ENCODE results near the gene ARHGAP19.

ARHGAP19 gene, protein sequence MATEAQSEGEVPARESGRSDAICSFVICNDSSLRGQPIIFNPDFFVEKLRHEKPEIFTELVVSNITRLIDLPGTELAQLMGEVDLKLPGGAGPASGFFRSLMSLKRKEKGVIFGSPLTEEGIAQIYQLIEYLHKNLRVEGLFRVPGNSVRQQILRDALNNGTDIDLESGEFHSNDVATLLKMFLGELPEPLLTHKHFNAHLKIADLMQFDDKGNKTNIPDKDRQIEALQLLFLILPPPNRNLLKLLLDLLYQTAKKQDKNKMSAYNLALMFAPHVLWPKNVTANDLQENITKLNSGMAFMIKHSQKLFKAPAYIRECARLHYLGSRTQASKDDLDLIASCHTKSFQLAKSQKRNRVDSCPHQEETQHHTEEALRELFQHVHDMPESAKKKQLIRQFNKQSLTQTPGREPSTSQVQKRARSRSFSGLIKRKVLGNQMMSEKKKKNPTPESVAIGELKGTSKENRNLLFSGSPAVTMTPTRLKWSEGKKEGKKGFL

DNA sequence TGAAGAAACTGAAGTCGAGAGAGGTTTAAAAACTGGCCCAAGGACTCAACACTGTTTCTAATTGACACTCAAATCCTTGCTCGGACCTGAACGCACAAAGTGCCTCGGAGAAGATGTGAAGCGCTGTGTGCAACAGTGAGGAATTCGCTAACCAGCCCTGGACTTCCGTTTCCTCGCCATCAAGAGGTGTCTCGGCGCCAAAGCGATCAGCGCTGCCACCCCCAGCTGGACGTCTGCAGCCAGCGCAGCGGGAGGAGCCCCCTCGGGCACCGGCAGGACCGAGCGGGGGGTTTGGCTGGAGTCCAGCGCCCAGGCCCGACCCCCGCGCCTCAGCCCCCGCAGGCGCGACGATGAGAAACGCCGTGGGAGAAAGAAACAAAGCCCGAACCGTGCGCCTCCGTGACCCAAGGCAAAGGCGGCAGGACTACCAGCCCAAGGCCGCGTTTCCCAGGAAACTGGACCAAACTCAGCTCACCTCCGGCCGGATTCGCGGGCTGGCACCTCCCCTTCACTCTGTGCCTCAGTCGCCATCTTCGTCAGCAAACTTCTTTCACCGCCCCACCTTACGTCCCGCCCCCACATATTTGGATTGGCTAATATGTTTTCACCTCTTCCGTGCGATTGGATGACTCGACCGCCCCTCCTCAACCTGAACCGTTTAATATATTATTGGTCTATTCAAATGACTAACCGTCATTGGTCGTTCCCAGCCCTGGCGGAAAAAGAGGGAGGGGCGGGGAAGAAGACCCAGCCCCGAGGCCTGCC is at the start of gene ARHGAP19:
TSS of gene ARHGAP19 (minus strand) at position 541 of the 765 bp plus-strand sequence. CDS start at position 531, 10 bp downstream.
- peak; percentile 77 to 85 for DNase-seq (ENCODE audit: low read depth in 2 of 2)

DNA sequence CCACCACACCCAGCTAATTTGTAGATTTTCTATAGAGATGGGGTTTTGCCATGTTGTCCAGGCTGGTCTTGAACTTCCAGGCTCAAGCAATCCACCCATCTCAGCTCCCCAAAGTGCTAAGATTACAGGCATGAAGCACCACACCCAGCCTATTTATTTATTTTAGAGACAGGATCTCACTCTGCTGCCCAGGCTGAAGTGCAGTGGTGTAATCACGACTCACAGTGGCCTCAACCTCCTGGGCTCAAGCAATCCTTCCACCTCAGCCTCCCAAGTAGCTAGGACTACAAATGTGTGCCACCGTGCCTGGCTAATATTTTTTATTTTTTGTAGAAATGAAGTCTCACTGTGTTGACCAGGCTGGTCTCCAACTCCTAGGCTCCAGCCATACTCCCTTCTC is 49.0 kb upstream of the ARHGAP19 start:
- no peak for DNase-seq (ENCODE audit: low read depth in 2 of 2)

DNA sequence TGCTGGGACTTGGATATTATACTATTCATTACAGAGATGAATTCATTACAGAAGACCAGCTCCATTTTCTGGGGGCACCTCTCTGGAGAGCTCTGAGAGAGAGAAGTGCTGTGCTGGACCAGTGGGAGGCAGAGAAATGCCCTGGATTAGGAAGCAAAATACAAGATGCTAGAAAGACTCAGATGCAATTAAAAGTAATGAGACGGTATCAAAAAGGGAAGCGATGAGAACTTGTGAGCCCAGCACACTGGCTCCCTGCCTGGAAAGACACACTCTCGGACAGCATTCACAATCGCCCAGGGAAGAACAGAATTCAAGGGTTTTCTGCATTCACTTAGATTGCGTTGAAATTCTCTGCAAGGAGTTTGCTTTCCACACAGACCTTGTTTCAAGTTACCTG is 45.6 kb upstream of the ARHGAP19 start:
- no peak for DNase-seq (ENCODE audit: low read depth in 2 of 2)

DNA sequence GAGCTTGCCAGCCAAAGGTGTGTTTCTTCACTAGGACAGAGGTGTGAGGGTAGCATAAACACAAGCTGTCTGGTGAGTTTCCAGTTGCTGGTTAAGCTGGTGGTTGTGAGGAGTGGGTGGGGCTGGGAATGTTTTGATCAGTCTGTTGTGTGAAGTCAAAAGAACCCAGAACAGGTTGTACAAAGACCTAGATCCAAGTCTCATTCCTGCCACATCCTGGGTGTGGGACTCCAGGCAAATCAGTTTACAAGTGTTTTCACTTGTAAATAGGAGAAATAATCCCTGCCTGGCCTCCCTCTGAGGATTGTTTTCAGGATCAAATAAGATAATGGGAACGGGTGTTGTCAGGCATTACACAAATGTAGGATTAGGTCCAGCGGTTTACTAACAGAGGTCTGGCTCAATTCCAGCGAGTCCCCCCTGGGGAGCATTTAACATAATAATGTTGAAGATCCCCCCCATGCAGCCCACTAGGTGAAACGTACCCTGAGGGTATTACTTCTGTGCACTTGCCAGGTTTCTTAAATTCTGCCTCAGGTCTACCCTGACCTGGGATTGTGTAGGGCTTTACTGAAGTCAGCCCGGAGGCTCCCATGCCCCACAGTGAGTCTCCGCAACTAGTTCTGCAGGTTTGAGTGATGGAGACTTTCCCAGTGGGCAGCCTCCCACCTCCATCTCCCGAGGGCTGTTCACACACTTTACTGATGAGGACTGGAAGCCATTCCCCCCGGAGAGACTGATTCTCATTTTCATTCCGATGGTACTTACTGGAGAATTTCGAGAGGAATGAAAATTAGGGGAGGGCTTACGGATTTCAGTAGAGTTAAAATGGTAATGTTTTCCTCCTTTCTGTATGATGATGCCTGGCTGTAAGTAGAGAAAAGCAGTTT is 44.8 kb upstream of the ARHGAP19 start:
- DNase-seq (ENCODE audit: low read depth in 2 of 2) = no peak

DNA sequence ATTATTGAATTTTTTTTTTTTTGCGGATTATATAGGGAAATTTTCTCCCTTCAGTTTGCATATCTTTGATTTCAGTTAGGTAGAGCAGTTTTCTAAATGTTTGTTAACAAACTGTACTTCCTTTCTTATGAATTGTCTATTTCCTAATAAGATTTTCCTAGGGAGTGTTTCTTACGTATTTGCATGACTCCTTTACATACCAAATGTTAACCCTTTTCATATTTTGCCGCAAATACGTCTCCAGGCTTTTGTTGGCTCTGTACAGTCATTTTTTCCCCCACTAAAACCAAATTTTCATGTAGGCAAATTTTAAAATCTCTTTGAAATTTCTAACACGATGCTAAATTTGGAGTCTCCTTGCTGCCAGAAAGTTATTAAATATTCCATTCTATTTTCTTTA is 44.0 kb upstream of the ARHGAP19 start:
- no peak for DNase-seq (ENCODE audit: low read depth in 2 of 2)

DNA sequence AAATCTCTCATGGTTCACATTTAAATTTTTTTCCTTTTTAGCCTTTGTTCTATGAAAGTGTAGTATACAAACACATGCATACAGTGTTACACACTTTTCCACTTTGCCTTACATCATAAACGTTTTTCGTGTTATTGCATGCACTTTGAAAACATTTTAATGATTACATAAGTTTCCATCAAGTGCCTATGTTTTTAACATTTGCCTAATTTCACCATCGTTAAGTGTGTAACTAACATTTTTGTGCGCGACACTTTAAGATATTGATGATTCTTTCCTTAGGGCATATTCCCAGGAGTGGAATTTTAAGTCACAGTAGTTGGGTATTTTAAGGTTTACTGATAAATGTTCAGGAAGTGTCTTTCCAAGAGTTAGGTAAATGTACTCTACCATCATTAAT is 43.6 kb upstream of the ARHGAP19 start:
- no peak for DNase-seq (ENCODE audit: low read depth in 2 of 2)

DNA sequence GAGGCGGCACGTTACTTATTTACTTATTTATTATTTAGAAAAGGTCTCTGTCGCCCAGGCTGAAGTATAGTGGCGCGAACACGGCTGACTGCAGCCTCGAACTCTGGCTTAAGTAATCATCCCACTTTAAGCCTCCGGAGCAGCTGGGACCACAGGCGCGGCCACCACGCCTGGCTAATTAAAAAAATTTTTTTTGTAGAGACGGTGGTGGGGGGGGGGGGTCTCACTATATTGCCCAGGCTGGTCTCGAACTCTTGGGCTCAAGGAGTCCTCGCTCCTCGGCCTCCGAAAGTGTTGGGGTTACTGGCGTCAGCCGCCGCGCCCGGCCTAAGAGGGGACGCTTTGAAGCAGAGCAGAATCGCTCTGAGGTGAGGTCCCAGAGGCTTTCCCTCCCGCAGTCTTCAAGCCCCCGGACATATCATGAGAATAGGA is 42.8 kb upstream of the ARHGAP19 start:
- no peak for DNase-seq (ENCODE audit: low read depth in 2 of 2)

DNA sequence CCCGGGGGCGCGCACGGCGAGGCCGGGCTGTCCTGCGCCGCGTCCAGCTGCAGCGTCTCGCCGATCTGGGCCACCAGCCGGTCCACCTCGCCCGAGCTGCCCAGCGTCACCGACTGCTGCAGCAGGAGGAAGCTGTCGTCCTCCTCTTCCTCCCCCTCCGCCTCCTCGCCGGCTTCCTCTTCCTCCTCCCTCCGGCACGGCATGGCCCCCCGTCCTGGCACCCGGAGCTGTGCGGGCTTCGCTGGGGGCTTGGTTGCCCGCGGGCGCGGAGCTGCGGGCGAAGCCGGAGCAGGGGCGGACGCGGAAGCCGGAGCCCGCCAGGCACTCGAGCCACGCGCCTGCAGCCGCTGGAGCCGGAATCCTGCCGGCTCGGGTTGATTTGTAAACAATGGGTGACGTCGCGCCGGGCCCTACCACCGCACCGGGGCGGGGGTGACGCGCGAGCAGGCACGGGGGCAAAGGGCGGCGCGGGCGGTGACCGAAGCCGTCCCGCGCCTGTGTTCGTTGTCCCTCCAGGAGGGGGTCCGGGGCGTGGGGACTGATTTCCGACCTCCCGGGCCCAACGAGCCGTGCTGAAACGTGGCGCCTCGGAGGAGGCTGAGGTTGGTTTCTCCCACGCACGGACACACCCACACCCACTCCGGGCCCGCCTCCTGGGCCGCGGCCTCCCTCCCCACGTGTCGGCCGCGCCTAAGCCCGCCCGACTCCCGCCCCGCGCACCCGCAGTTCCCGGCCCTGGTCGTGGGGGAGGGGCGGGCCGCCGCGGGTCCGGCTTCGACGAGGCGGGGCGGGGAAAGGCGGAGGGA is 42.1 kb upstream of the ARHGAP19 start, which contains the start of gene FRAT2:
TSS of gene FRAT2 (minus strand) at position 360 of the 806 bp plus-strand sequence. CDS start at position 203, 157 bp downstream.
- peak; percentile 77 to 83 for DNase-seq (ENCODE audit: low read depth in 2 of 2)

DNA sequence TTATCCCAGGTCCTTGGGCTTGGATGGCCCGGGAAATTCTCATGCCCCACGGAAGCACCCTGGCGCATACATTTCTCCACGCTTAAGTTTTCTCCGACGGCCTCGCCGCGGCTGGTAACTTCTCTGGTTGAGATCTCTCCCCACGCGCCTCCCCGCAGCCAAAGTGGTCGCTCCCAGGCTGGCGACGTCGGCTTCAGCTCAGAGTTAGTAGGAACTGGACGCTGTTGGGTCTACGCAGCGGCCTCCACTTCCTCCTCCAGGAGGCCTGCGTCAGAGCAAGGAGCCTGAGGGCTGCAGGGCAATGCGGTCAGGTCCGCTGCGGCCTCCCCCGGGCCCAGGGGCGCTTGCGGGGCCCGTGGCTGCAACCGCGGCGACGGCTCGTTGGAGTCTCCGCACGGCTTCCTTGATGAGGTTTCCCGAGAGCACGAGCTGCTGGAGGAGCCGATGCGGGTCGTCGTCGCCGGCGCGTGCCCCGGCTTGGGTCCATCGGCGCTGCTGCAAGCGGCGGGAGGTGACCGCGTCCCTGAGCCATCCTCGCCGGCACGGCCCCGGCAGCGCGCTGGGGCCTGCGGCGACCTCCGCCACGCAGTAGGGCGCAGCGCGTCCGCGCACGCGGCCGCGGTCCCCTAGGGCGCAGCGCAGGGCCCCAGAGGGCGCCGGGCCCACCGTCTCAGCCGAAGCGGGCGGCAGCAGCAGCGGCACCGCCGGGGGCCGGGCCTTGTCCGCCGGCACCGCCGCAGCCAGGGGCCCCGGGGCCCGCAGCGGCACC is 41.3 kb upstream of the ARHGAP19 start:
- no peak for DNase-seq (ENCODE audit: low read depth in 2 of 2)

DNA sequence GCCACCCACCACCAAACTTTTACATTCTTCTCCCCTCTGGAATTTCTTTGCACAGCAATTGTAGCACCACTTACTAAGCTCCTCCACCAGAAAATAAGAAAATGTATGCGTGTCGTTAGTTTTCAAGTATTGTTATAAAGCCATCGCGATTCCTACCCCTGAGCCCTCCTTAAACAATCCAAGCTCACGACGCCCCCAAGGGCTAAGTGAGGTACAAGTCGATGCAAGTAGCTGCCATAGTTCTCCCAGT is 40.8 kb upstream of the ARHGAP19 start:
- DNase-seq (ENCODE audit: low read depth in 2 of 2) = no peak

DNA sequence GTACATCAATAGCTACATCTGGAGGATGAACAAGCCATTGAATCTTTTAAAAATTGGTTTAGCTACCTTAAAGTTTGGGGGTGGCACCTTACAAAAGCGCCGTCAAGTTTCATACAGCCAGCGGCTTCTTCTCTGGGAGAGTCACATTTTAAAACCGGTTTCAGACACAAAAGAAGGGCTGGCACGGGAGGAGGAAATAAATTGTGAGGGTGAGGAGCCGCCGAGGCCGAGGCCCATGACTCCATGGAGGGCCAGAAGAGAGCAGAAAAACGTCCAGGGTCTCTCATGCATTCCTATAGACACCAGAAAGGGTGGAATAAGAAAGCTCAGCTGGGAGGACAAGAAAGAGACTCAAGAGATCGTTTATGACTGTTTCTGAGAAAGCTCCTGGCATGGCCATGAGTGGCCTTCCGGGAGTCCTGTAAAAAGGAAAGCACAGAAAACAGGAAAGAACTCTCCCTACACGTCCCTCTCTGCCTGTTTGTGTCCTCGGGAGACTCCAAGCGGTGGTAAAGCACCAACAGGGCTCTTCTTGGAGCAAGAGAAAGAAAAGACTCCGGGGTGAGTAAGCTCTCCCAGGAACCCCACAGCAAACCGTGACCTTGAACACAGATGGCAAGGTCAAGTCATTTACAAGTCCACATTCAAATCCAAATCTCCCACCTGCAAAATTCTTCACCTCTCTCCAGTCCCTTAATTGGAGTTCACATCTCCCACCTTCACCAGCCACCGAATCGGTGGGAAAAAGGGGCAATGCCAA is 40.3 kb upstream of the ARHGAP19 start:
- no peak for DNase-seq (ENCODE audit: low read depth in 2 of 2)

DNA sequence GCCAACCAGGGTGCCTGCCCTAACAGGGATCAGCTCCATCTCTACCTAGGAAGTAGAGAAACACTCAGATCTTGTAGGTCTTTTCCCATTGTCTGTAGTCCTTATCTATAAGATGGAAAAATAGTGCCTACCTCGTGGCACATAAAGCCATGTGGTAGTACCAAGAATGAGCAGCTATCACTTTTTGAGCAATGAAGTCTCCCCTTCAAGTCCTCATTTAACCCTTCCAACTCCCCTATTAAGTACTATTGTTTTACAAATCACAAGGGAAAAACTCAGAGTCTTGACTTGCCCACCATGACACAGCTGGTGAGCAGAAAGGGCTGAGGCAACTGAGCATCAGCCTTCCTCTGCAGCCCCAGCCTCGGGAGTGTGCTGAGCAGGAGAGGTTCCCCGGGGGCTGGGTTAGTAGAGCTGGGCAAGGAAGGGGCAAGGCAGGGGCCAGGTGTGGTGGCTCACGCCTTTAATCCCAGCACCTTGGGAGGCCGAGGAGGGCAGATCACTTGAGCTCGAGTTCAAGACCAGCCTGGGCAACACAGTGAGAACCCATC is 38.8 kb upstream of the ARHGAP19 start:
- no peak for DNase-seq (ENCODE audit: low read depth in 2 of 2)

DNA sequence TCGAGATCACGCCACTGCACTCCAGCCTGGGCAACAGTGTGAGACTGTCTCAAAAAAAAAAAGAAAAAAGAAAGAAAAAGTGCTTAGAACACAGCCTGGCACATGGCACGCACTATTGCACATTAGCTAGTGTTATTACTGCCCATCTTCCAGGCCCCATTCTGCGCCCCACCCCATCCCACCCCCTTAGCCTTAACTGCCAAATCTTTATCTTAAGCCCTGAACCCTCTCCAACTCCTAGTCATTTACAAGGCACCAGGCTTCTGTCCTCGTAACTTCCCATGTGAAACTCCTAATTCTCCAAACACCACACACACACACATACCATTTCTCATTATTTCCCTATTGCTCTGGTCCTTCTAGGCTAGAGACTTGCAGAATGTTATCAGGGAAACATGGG is 37.3 kb upstream of the ARHGAP19 start:
- DNase-seq (ENCODE audit: low read depth in 2 of 2) = no peak

DNA sequence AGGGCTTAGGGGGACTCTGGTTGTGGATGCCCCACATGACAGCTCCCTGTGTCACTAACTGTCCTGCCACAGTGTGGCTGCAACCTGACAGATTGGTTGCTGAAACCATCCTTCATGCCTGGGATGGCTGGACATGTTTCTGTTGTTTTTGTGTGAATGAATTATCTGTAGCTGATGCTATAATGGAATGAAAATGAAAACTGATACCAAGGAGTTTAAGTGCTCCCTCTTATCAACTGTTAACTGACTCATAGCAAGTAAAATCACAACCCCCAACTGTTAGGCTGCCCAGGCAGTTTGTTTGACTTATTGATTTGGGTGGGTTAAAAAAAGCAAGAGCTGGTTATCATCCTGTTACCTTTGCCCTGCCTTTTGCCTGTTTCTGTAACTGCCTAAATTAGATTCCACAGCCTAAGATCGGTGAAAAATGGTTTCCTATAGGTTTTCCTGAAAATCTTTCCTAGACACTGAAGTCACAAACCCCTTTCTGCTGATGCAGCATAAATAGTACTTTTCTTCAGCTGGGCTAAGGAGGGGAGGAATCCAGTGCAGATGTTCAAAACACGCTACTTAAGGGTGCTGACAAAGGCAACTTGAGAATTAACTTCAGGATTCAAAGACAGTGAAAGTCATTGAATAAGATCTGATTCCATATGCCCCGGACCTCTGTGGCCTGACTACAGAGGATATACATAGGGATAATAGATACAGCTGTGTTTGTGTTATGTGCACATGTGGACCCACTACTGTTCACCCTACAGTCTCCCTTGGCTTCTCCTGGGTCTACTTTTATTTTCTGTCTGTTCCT is 36.4 kb upstream of the ARHGAP19 start:
- DNase-seq (ENCODE audit: low read depth in 2 of 2) = no peak

DNA sequence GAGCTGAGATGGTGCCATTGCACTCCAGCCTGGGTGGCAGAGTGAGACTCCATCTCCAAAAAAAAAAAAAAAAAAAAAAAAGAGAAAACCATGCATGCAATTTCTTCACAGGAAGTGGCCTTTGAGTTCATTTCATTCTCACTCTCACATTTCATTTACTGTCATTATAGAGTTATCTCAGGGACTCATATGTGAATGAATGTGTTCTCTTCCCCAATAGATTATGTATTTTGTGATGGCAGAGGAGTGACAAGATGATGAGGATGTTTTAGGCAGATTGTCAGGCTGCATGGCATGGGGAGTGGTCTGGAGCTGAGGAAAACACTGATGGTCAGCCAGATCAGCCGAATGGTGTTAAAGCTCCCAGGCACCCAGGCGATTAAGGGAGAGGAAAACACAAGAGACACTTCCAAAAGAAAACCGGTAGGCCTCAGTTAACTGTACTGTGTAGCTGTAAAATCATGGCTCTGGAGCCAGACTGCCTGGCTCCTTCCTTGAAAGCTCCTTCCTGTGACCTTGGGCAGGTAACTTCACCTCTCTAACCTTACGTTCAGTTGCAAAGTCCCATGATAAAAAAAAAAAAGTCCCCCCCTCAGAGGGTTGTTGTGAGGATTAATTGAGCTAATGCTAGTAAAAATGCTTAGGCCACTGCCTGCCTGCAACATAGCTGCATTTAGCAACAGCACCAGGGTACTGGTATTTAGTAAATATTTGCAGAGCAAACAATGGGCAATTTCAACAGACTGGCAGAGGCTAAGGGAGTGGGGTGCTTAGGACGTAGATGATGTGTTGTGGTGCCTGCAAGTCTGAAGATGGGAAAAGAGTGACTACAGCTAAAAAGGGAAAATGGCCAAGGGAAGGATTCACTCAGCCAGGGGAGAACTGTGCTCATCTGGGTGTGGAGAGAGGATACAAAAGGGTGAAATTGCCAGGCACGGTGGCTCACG is 35.2 kb upstream of the ARHGAP19 start:
- DNase-seq (ENCODE audit: low read depth in 2 of 2) = no peak

DNA sequence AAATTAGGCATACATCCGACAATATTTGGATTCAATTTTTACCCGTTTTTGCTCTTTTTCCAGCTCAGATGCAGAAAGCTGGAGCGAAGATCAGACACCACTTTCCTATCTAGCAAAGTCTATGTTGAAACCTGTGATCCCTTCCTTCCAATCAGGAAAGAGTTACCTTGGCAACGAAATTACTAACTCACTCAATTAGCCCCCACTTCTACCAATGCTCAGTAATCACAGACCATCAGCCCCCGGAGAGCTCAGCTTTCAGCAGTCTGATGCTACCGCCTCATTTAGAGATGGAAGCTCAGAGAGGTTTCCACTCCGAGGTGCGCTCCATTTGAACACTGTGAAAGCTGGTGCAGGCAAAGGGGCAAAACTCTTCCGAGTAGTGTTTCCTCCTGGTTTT is 33.3 kb upstream of the ARHGAP19 start:
- DNase-seq (ENCODE audit: low read depth in 2 of 2) = no peak

DNA sequence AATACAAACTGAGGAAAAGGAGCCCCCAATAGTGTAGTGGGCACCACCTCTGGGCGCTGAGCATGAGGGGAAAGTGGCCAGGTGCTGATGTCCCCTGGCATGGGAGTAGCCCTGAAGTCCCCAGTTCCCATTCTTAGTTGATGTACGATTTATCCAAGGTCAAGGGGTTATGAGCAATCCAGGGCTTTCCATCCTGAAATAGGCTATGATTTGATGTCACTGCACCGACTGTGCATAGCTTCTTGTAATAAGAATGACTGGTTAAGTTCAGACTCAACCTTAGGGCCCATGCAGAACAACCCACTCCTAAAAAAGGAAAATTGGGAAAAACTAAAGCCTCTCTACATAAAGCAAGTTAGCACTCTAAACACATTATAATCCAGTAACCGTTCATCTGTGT is 31.1 kb upstream of the ARHGAP19 start:
- no peak for DNase-seq (ENCODE audit: low read depth in 2 of 2)

Measured in stimulated activated CD4-positive, alpha-beta T cell treated with anti-CD3 and anti-CD28 coated beads, Interleukin-1b, Interleukin-23, amount 100 ng/mL, for 4 hours (primary cell).